Activated naive CD8-positive, alpha-beta T cell treated with anti-CD3 and anti-CD28 coated beads, Interleukin-2, amount 50 U/mL, for 24 hours (primary cell): Measurements from ENCODE around the gene SHH.

ENCODE experiments used
- ATAC-seq: fragments of 150-1000 bp; cut with Tn5 transposase; one replicate; pipeline ENCODE4 v1.10.0; 2021
- DNase-seq: peaks from one replicate; pipeline ENCODE4 v3.0.0; 2021
- H3K27ac Mint-ChIP-seq: one replicate; pipeline ENCODE4 v1.8.0; 2021; ENCODE audit warnings: mild to moderate bottlenecking, mixed read lengths
- H3K27me3 Mint-ChIP-seq: one replicate; pipeline ENCODE4 v1.8.0; 2021; ENCODE audit warnings: mixed read lengths
- H3K36me3 Mint-ChIP-seq: one replicate; pipeline ENCODE4 v1.8.0; 2021; ENCODE audit warnings: low read depth, mixed read lengths
- H3K4me1 Mint-ChIP-seq: one replicate; pipeline ENCODE4 v1.8.0; 2021; ENCODE audit warnings: mixed read lengths
- H3K4me3 Mint-ChIP-seq: one replicate; pipeline ENCODE4 v1.8.0; 2021; ENCODE audit warnings: mild to moderate bottlenecking, moderate library complexity, mixed read lengths
- H3K9me3 Mint-ChIP-seq: one replicate; pipeline ENCODE4 v1.8.0; 2021; ENCODE audit warnings: mixed read lengths

SHH gene

DNA sequence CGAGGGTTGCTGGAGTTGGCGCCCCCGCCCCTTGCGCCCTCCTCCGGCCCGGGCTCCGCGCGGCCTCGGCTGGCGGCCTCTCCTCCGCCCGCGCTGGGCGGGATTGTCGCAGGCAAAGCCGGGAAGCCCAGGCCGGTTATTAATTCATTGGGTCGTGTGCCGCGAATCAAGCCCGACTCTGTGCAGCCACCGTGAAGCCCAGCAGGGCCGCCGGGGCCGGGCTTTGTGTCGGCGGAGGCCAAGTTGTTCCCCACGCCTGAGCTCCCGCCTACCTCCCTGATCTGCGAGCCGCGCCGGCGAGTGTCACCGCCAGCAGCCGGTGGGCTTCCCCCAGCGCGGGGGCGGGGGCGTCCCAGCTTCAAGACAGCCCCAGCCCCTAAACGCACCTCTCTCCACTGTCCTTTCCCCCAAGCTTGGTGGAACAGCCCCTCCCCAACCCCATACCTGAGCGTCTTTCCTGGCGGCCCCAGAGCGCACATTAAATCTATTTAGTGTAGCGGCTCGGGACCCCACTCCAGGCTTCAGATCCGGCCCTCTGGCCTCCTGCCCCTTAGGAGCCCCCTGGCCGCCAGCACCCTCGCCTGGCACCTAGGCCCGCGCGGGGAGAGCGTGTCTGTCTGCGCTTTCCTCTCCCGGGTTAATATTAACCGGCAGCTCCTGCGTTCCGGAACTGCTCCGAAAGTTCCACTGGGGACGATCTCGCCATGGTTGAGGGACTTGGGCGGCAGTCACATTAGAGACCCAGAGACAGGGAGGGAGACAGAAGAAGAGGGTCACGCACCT, 3.5 kb downstream of the SHH start:
- no peaks in the 10 kb centered on the region for H3K9me3 Mint-ChIP-seq
- DNase-seq (no peak), ATAC-seq (no peak)
- no peak overlapping the region for H3K27ac Mint-ChIP-seq
- peaks cover 27% of the 10 kb centered on the region for H3K4me1 Mint-ChIP-seq
- peaks cover 70% of the 10 kb centered on the region for H3K27me3 Mint-ChIP-seq
- H3K4me3 Mint-ChIP-seq: no peak overlapping the region
- no peaks in the 10 kb centered on the region for H3K36me3 Mint-ChIP-seq

DNA sequence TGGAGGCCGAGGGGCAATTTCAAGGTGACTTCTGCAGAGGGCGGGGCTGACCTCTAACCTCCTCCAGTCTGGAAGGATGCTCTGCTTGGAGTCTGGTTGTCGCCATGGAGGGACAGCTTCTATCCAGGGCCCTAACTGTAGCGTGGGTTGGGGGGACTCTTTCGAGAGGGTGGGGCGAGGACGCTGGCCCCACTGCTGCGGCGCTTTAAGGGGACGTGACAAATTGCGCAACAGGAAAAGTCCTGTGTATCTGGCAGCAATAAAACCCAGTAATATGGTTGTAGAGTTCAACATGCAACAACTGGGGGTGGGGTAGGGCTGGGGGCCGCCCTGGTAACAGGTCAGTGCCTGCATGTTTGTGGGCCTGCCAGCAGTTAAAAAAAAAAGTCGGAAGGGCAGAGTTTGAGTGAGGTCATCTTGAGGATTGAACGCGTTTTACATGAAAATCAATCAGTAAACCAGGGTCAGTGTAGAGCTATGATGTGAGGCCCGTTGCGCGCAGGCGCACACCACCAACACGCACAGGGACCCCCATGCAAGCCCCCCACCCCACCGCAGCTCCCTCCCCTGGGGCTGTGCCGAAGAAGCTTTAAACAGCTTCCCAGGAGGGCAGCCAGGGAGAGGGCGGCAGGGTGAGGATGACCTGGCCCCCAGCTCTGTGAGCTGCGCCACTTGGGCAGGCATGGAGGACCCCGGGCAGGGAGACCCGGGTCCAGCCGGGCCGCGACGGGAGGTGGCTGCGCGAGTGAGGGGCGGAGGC, 4.3 kb downstream of the SHH start:
- peaks cover 32% of the 10 kb centered on the region for H3K4me1 Mint-ChIP-seq
- DNase-seq (no peak), ATAC-seq (no peak)
- no peak overlapping the region for H3K4me3 Mint-ChIP-seq
- H3K27ac Mint-ChIP-seq: no peak overlapping the region
- H3K27me3 Mint-ChIP-seq: peaks cover 68% of the 10 kb centered on the region
- no peaks in the 10 kb centered on the region for H3K36me3 Mint-ChIP-seq
- H3K9me3 Mint-ChIP-seq: no peaks in the 10 kb centered on the region

DNA sequence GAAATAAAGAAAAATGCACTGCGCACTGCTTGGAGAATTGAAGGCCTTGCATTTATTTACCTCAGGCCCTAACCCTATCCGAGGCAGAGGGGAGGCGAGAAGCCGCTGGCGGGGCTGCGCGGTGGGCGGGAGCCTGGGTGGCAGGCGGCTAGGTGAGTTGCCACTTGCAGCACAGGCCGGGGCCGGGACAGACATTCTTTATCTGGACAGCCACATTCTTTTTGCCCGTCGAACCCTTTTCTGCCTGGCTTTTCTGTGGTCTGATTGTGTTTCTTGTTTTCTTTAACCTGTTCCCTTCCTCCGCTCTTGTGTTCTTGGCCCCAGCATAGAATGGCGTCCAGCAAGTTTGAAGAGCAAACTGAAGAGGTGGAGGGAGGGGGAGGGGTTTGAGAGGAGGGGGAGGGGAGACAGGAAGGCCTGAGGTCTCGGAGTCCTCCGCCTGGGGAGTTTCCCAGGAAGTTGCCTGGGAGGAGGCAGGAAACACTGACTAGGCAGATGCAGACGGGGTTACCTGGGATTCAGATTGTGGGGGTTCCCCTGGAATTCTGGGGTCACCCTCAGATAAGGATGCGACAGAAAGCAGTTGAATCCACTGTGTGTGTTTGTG, 5.1 kb downstream of the SHH start:
- DNase-seq (no peak), ATAC-seq (no peak)
- H3K9me3 Mint-ChIP-seq: no peaks in the 10 kb centered on the region
- no peak overlapping the region for H3K27ac Mint-ChIP-seq
- H3K4me1 Mint-ChIP-seq: peaks cover 31% of the 10 kb centered on the region
- no peaks in the 10 kb centered on the region for H3K36me3 Mint-ChIP-seq
- peaks cover 65% of the 10 kb centered on the region for H3K27me3 Mint-ChIP-seq
- H3K4me3 Mint-ChIP-seq: no peak overlapping the region

DNA sequence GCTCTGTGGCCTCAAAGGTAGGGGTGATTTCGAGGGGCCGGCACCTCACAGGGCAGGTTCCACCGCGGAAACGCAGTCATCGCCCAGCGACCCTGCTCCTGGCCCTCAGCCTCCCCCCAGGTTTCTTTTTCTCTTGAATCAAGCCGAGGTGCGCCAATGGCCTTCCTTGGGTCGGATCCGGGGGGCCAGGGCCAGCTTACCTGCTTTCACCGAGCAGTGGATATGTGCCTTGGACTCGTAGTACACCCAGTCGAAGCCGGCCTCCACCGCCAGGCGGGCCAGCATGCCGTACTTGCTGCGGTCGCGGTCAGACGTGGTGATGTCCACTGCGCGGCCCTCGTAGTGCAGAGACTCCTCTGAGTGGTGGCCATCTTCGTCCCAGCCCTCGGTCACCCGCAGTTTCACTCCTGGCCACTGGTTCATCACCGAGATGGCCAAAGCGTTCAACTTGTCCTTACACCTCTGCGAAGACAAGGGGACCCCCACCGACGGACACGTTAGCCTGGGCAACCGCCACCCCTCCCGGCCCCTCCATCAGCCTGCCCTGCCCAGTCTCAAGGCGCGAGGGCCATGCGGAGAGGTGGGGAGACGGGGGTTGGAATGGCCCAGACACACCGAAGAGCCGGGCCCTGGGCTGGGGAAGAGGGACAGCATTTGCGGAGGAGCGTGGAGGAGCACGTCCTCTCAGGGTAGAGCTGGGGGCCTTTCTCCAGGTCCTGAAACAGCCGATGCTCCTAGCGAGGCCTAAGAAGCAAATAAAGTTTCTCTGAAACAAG, 6.0 kb downstream of the SHH start:
- Mint-ChIP-seq H3K27ac (no peak overlapping the region), H3K27me3 (peaks cover 62% of the 10 kb centered on the region), H3K9me3 (no peaks in the 10 kb centered on the region), H3K36me3 (no peaks in the 10 kb centered on the region), H3K4me3 (no peak overlapping the region), H3K4me1 (peaks cover 22% of the 10 kb centered on the region)
- ATAC-seq (no peak), DNase-seq (no peak)

DNA sequence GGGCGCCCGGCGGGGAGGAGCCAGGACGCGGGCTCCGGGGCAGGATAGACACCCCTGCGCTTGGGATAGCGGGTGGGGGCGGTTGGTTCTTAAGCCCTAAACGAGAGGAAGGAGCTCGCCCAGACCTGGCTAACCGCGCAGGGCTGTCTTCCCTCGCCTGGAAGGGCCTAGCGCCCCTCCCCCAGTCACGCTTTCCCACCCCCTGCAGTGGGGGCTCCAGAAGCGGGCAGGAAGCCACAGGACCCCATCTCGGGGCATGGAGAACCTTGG, 6.5 kb downstream of the SHH start:
- no peaks in the 10 kb centered on the region for H3K9me3 Mint-ChIP-seq
- H3K36me3 Mint-ChIP-seq: no peaks in the 10 kb centered on the region
- no peak overlapping the region for H3K27ac Mint-ChIP-seq
- no peak for DNase-seq
- ATAC-seq: no peak
- no peak overlapping the region for H3K4me3 Mint-ChIP-seq
- peaks cover 62% of the 10 kb centered on the region for H3K27me3 Mint-ChIP-seq
- H3K4me1 Mint-ChIP-seq: peaks cover 22% of the 10 kb centered on the region

DNA sequence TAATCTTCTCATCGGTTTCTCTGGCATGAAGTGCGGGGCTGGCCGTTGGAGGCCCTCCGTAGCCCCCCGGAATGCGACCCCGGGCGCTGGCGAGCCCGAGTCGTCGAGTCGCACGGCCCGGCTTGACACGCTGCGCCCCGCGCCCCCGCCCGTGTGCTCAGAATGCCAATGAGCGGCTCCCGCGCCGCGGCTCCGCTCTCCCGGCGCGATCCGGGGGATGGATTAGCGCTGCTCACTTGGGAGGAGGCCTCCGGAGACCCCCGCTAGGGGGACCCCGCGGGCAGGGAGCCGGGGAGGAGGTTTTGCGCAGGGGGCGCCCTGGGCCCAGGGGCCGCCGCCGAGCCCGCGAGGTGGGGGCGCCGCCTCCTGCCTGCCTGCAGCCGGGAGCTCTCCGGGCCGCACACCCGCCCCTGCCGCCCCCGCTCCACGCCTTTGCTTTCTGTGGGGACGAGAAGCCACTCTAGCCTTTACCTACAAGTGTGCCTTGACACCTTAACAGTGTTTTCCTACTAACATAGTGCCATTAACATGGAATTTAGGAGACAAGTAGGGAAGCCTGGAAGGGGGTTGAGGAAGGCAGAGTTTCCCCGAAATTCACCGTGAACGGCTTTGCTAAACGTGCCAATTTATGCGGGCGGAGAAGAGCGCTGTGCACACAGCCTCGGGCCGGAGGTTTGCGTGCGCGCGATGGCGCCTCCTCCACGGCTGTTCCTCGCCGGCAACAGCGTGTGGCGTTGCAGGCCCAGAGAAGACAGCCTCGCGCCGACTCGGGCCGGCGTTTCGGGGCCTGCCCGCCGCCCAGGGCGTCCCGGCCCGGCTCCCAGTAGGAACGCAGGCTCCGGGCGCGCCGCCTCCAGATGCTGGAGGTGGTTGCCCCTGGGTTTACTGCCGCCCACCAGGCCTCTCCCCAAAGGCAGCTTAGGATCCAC, 7.1 kb downstream of the SHH start:
- no peak overlapping the region for H3K27ac Mint-ChIP-seq
- no peaks in the 10 kb centered on the region for H3K36me3 Mint-ChIP-seq
- ATAC-seq (peak; percentile 66), DNase-seq (peak; percentile 77)
- peaks cover 22% of the 10 kb centered on the region for H3K4me1 Mint-ChIP-seq
- peak overlapping the region; percentile 32 for H3K4me3 Mint-ChIP-seq
- no peaks in the 10 kb centered on the region for H3K9me3 Mint-ChIP-seq
- H3K27me3 Mint-ChIP-seq: peaks cover 63% of the 10 kb centered on the region

DNA sequence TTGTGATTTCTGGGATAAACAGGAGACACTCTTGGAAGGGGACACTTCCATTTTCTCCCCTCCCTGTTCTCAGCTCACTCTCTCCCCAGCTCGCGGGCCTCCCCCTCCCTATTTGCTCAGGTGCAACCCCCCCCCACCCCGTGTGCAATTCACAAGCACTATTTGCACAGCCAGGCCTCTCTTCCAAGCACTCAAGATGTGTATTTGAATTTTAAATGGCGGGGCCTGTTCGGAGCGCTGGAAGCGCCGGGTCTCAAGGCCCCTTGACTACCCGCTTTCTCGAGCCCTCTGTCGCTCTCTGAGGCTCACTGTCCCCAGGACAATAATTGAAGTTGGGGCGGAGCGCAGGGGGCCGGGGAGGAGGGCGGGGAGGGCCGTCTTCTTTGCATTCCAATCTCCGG, 7.8 kb downstream of the SHH start:
- H3K27me3 Mint-ChIP-seq: peaks cover 69% of the 10 kb centered on the region
- peaks cover 21% of the 10 kb centered on the region for H3K4me1 Mint-ChIP-seq
- H3K36me3 Mint-ChIP-seq: no peaks in the 10 kb centered on the region
- no peak for ATAC-seq
- no peak for DNase-seq
- no peak overlapping the region for H3K27ac Mint-ChIP-seq
- no peaks in the 10 kb centered on the region for H3K9me3 Mint-ChIP-seq
- H3K4me3 Mint-ChIP-seq: no peak overlapping the region

DNA sequence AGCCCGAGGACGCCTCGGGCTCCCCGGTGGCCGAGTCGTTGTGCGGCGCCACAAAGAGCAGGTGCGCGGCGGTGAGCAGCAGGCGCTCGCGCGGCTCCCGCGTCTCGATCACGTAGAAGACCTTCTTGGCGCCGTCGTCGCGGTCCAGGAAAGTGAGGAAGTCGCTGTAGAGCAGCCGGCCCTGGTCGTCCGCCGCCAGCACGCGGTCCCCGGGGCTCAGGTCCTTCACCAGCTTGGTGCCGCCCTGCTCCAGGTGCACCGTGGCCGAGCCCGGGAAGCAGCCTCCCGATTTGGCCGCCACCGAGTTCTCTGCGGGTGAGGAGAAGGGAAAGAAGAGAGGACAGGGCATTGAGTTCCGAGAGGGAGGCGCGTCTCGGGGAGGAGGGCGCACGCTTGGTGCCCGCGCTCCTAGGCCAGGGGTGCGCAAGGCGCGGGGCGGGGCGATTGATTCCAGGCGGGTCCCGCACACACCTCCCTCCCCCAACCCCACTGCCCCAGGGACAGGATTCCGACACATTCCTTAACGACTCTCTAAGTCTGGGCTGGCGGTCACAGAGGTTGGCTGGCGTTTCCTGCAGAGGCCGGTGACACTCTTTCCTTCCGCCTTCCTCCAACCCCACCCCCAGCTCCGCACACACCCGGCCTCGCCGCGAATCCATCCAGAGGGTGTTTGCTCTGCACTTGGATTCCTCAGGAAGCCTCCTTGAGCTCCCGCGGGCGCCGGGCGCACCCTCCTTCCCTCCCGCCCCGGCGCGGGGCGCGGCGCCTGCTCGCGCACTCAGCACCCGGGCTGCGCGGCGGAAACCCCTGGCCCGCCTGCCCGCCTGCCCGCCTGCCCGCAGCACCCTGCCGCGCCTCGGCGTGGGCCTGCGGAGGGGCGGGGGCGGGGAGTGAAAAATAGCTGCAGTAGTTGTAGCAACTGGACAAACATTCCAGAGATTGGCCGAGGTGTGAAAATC, 8.6 kb downstream of the SHH start:
- Mint-ChIP-seq H3K27ac (no peak overlapping the region), H3K36me3 (no peaks in the 10 kb centered on the region), H3K4me3 (peak overlapping the region; percentile 73), H3K27me3 (peaks cover 71% of the 10 kb centered on the region), H3K9me3 (no peaks in the 10 kb centered on the region), H3K4me1 (peaks cover 20% of the 10 kb centered on the region)
- ATAC-seq (no peak), DNase-seq (no peak)

DNA sequence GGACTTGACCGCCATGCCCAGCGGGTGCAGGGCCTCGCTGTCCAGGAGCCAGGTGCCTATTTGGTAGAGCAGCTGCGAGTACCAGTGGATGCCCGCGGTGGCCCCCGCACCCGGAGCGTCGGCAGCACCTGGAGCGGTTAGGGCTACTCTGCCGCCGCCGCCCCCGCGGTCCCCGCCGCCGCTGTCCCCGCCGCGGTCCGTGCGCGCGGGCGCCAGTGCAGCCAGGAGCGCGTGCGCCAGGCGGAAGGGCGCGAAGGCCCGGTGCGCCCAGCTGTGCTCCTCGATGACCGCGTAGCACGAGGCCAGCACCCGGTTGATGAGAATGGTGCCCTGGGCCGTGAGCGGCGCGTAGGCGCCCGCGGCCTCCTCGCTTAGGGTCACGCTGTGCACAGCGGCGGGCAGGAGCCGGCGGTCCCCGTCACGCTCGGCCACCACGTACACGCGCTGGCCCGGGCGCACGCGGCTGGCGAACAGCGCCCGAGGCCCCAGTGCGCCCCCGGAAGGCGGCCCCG, 9.3 kb downstream of the SHH start:
- Mint-ChIP-seq H3K4me1 (peaks cover 19% of the 10 kb centered on the region), H3K4me3 (no peak overlapping the region), H3K27me3 (peaks cover 75% of the 10 kb centered on the region), H3K36me3 (no peaks in the 10 kb centered on the region), H3K9me3 (no peaks in the 10 kb centered on the region), H3K27ac (no peak overlapping the region)
- DNase-seq: no peak
- ATAC-seq: no peak

DNA sequence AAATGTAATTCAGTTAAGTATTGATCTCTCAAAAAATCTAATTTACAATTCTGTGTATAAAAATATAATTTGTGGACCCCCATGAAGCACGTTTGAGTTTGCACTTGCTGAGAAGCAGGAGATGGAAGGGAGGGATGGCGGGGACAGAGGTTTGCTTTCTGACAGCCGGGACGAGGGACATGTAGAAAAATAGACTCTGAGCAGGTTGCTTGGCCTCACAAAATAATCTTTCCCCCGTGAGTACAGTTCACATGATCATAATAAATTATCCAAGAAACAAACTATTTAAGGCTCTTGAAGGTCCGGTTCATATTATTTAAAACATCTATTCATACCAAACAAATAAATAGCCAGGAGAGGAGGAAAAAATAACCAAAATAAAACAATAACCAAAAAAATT, 10.0 kb downstream of the SHH start:
- Mint-ChIP-seq H3K27ac (no peak overlapping the region), H3K4me3 (no peak overlapping the region), H3K36me3 (no peaks in the 10 kb centered on the region), H3K9me3 (no peaks in the 10 kb centered on the region), H3K27me3 (peaks cover 69% of the 10 kb centered on the region), H3K4me1 (peaks cover 14% of the 10 kb centered on the region)
- ATAC-seq (no peak), DNase-seq (no peak)

DNA sequence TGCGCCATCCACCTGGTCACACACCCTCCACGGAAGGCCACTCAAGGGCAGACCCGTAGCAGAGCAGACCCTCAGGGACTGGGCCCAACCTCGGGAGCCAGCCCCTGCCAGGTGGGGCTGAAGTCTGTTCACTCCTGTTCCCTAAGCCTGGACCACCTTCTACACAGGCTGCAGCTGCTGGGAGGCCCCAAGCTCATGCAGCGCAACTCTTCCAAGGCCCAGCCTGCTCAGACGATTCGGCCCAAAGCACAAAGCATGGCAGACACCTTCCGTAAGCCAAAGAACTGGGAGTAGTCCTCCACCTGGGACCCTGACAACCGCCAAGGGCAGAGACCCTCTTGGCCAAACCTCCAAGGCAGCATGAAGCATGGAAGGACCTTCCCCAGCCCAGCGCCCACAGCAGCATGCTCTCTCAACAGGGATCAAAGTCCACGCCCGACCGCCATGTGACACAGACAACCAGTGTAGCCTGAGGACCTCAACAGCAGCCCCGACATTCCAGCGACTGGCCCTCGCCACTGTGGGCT, 11.5 kb downstream of the SHH start:
- DNase-seq: no peak
- Mint-ChIP-seq H3K36me3 (no peaks in the 10 kb centered on the region), H3K4me3 (no peak overlapping the region), H3K27me3 (peaks cover 61% of the 10 kb centered on the region), H3K9me3 (no peaks in the 10 kb centered on the region), H3K4me1 (peaks cover 12% of the 10 kb centered on the region), H3K27ac (no peak overlapping the region)
- ATAC-seq: no peak

DNA sequence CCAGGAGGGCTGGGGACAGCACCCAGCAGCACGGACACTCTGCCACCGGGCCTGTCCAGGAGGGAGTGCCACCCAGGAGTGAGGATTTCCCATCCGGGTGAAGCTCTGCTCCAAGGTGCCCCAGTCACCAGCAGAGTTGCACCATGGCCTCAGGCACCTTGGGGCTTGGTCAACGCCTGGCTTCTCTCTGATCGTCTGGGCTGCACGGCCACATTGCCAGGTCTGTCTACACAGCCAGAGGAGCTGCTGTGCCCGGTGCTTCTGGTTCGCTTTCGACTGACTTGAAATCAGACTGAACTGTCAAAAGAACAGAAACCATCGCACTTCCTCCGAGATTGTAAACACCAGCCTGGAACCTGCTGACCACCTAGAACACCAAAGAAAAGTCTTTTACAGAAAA, 12.0 kb downstream of the SHH start:
- no peak for ATAC-seq
- Mint-ChIP-seq H3K4me1 (peaks cover 11% of the 10 kb centered on the region), H3K9me3 (no peaks in the 10 kb centered on the region), H3K27me3 (peaks cover 63% of the 10 kb centered on the region), H3K36me3 (no peaks in the 10 kb centered on the region), H3K27ac (no peak overlapping the region), H3K4me3 (no peak overlapping the region)
- no peak for DNase-seq

DNA sequence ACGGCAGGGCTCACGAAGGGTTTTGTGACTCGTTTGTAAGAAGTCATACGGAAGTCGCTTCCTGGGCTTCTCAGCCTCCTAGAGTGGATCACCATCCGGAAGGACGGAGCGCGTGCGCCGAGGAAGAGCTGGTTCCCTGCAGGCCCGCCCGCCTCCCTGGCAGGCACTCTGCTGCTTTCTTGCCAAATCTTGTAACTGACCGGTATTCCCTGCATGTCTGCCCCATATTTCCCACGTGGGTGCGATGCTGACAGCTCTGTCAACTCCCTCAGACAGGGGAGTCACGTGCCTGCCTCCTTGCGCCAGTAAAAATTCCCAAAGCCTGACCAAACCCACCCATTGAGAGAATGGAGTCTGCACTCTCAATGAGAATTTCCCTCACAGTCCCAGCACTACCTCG, 12.7 kb downstream of the SHH start:
- no peak overlapping the region for H3K27ac Mint-ChIP-seq
- H3K4me3 Mint-ChIP-seq: no peak overlapping the region
- H3K4me1 Mint-ChIP-seq: peaks cover 9% of the 10 kb centered on the region
- ATAC-seq (no peak), DNase-seq (no peak)
- H3K9me3 Mint-ChIP-seq: no peaks in the 10 kb centered on the region
- peaks cover 65% of the 10 kb centered on the region for H3K27me3 Mint-ChIP-seq
- H3K36me3 Mint-ChIP-seq: no peaks in the 10 kb centered on the region
